Right lobe of liver (tissue), 4 donors: ENCODE measurements around the gene PRR18.

ENCODE experiments used
- CTCF ChIP-seq, 4 donors: fragments of 200-600 bp in 3 of 4; fragments of 450-650 bp in 1 of 4; IDR thresholded peaks; one replicate each; pipeline versions ENCODE4 v1.5.1 to v1.8.0; 2016 to 2022; ENCODE audit warnings: antibody characterized with exemption in 4 of 4, mild to moderate bottlenecking in 2 of 4
- POLR2A ChIP-seq: fragments of 450-650 bp; IDR thresholded peaks from one replicate; pipeline ENCODE4 v1.6.1; 2017; ENCODE audit warnings: antibody characterized with exemption, mild to moderate bottlenecking
- donor health status: DM: no; HTN: no; CAD: no.
- donor health status: DM: no; HTN: no; CAD: no.
- donor health status: DM: no; HTN: yes; CAD: no.

GRCh38 chr6:166348305-166348949 is 40.2 kb upstream of the PRR18 start:
- no peak for TF ChIP-seq CTCF (IDR thresholded peaks at IDR 0.05)
- no peak for TF ChIP-seq POLR2A
